Esophagus (tissue), 2 donors: Measurements from ENCODE around the gene EXOC6B. TPM values are rescaled to one million over a fixed set of nuclear protein-coding genes. Genes with fewer than 3 reads are reported as not detected.
A peak's percentile ranks its signal among the peaks of the same experiment; 100 is the strongest.

Experiments used
- H3K27ac ChIP-seq, 2 donors: one replicate each; pipeline ENCODE4 v1.5.1; 2013; ENCODE audit warnings: low read depth in 2 of 2, mild to moderate bottlenecking in 2 of 2, inconsistent platforms in 1 of 2, low read length in 1 of 2, moderate library complexity in 1 of 2
- H3K27me3 ChIP-seq, 2 donors: one replicate each; pipeline ENCODE4 v1.6.1; 2013; ENCODE audit warnings: low read length in 2 of 2, control low read depth in 1 of 2, mild to moderate bottlenecking in 1 of 2; ENCODE audit not compliant: insufficient read depth in 2 of 2, control insufficient read depth in 1 of 2
- H3K36me3 ChIP-seq, 2 donors: one replicate each; pipeline ENCODE4 v1.6.1; 2013; ENCODE audit warnings: low read length in 1 of 2; ENCODE audit not compliant: control insufficient read depth in 2 of 2, insufficient read depth in 2 of 2
- H3K4me1 ChIP-seq, 2 donors: one replicate each; pipeline ENCODE4 v1.6.1; 2013; ENCODE audit warnings: low read length in 1 of 2; ENCODE audit not compliant: control insufficient read depth in 2 of 2, insufficient read depth in 2 of 2
- H3K4me3 ChIP-seq, 2 donors: one replicate each; pipeline ENCODE4 v1.5.1; 2013; ENCODE audit warnings: low read length in 2 of 2, mild to moderate bottlenecking in 2 of 2, low read depth in 1 of 2, moderate library complexity in 1 of 2
- H3K9me3 ChIP-seq, 2 donors: one replicate each; pipeline ENCODE4 v1.6.1; 2013; ENCODE audit warnings: mild to moderate bottlenecking in 2 of 2, low read depth in 1 of 2, low read length in 1 of 2, moderate library complexity in 1 of 2; ENCODE audit not compliant: control insufficient read depth in 2 of 2, insufficient read depth in 1 of 2
- WGBS, 2 donors: extraction: QIAGEN DNeasy Blood & Tissue Kit; methylation state at CpG; one replicate each; pipeline ENCODE4 v1.1.7; 2013; 5-methylcytosine and 5-hydroxymethylcytosine counted together
- polyA plus RNA-seq, 2 donors: library from polyadenylated mRNA; stranded (reverse); fragments of 200-250 nt; gene quantifications; one replicate each; pipeline ENCODE4 v1.2.3, GENCODE V29; 2013
- donor health status: healthy with polysubstance abuse.
- donor health status: Bipolar disorder and iron deficiency.

Gene EXOC6B
- polyA plus RNA-seq, 2 donors: 6.0 to 8.4 TPM

GRCh38 chr2:72150861-72151356 is 674.9 kb downstream of the EXOC6B start:
- no peaks in the 10 kb centered on the region for H3K36me3 ChIP-seq
- H3K27ac ChIP-seq: no peak overlapping the region
- peaks cover 0 to 13% of the 10 kb centered on the region in 2 donors for H3K27me3 ChIP-seq
- H3K4me3 ChIP-seq: no peak overlapping the region
- no peaks in the 10 kb centered on the region for H3K9me3 ChIP-seq
- peaks cover 4 to 15% of the 10 kb centered on the region in 2 donors for H3K4me1 ChIP-seq
- WGBS, 2 donors: 68 to 75% methylated on average over 2 of the region's 2 CpGs

DNA sequence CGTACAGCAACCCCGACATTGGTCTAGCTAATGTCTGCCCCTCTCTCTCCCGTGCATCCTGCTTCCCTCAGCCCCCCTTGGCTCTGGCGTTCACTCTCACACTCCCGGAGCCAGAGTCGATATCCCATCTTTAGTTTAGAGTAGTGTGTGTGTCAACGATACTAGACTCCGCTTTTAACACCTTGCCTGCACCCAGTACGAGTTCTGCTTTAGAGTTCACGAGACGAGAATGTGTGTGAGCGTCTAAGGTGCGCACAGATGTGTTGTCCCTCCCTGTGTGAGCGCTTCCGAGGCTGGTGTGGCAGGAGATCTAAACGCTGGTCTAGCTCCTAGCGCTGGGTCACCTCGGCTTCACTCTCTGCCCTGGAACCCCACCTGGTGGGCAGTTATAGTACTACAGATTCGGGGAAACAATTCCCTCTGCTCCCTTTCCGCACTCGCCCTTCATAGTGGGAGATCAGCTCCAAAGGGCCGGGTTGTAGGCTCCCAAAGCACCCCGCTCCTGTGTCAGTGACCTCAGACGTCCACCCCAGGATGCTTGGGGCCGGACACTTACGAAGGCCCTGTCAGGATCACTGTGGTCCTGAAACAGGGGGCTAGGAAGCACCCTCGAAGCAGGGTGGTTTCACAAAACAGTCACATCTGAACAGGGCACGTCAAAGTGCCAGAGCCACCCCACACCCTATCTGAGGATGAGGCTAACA is 675.5 kb downstream of the EXOC6B start:
- Histone ChIP-seq H3K27ac (no peak overlapping the region), H3K4me3 (peak overlapping the region; percentile 38 to 62), H3K4me1 (peaks cover 4 to 15% of the 10 kb centered on the region in 2 donors), H3K27me3 (peaks cover 0 to 16% of the 10 kb centered on the region in 2 donors), H3K9me3 (no peaks in the 10 kb centered on the region), H3K36me3 (no peaks in the 10 kb centered on the region)
- WGBS, 2 donors: 4 to 6% methylated on average over 28 of the region's 28 CpGs

DNA sequence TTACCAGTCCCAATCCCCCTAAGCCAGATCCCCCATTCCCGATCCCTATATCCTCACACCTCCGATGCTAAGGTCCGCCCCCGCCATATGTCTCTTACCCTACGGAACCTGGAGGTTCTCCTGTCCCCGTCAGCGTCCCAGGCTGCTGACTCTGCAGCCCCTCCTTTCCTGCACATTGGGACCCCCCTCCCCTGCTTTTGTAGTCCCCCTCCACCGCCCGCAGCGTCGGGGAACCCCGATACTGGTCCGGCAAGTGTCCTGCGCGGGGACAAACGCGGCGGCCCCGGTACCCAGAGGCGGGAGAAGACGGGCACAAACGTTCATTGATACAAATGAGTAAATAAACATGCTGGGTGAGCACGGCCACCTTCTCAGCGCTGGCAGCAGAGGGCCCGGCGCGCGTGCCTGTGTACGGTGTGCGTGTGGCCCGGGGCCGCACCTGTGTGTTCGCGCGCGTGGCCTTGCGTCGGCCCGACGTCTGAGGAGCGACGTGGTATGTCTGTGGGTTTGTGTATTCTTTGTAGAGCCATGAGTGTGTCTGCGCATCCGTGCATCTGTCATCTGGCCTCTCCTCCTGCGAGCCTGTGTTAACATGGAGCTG is 676.2 kb downstream of the EXOC6B start:
- Histone ChIP-seq H3K27ac (no peak overlapping the region), H3K9me3 (no peaks in the 10 kb centered on the region), H3K27me3 (peaks cover 0 to 19% of the 10 kb centered on the region in 2 donors), H3K36me3 (no peaks in the 10 kb centered on the region), H3K4me3 (peak overlapping the region; percentile 38 to 62), H3K4me1 (peaks cover 4 to 15% of the 10 kb centered on the region in 2 donors)
- 2% methylated on average over 45 of the region's 45 CpGs for WGBS, 2 donors

DNA sequence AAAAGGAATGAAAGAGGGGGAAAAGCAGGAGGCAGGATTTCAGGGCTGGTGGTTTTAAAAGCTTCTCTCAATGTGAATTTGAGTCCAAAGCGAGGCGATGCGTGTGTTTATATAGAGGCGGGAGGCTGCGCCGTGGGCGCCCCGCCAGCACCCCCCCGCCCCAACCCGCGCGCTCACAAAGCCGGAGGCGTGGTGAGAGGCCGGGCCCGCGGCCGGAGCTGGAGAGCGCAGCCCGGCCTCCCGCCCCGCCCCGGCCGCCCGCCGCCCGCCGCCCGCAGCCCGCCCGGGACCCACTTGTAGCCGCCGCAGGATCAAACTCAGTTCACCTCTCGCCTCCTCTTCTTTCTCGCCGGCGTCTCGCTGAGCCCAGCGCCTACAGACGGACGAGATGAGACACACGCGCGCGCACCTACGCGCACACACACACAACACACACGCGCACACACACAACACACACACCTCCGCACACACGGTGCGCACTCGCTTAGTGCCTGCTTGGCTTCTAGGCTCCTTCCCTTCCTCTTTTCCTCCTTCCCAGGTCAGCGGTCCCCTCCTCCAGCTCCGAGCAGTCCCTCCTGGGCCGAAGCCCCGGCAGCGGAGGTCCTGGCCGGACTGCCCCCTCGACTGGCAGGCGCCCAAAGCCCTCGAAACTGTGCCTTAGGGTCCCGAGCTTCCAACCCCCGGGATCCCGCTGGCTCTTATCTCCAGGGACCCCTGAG is 676.8 kb downstream of the EXOC6B start:
- Histone ChIP-seq H3K36me3 (no peaks in the 10 kb centered on the region), H3K27me3 (peaks cover 0 to 19% of the 10 kb centered on the region in 2 donors), H3K27ac (no peak overlapping the region), H3K4me1 (peaks cover 6 to 15% of the 10 kb centered on the region in 2 donors), H3K4me3 (peak overlapping the region; percentile 38 to 62), H3K9me3 (no peaks in the 10 kb centered on the region)
- WGBS, 2 donors: 1% methylated on average over 29 to 65 of the region's 65 CpGs

- Histone ChIP-seq H3K27ac (no peak overlapping the region), H3K27me3 (peaks cover 4 to 19% of the 10 kb centered on the region in 2 donors), H3K36me3 (no peaks in the 10 kb centered on the region), H3K4me1 (peaks cover 6 to 20% of the 10 kb centered on the region in 2 donors), H3K9me3 (no peaks in the 10 kb centered on the region), H3K4me3 (peak overlapping the region; percentile 22 to 62)
- WGBS, 2 donors: 2% methylated on average over 44 to 68 of the region's 68 CpGs
These were observed 677.6 kb downstream of the EXOC6B start for GRCh38 chr2:72148003-72148836.

DNA sequence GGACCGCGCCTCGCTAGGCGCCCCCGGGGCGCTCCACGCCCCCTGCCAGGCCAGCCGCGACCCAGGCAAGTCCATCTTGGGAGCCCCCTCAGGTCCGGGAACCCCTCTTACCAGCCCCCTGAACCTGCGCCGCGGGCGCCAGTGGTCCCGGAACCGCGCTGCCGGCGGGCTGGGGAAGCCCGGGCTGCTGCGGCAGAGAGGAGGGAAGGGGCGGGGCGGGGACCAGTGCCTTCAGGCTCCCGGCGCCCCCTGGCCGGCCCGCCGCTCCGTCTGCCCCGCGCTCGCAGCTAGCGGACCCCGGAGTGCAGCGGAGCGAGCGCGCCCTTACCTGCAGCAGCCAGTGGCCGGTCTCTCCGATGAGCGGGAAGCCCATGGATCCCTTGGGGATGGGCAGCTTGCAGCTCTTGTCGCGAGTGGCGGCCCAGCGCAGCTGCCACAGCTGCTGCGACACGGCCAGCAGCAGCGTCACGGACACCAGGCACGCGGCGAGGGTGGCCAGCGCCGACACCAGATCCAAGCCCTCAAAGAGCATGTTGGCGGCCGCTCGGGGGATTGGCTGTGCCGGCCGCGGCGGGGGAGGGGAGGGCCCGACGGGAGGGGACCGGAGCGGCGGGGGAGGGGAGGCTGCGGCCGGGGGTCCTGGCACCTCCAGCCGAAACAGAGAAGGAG is 678.4 kb downstream of the EXOC6B start, which contains the start of gene CYP26B1:
Gene CYP26B1 (minus strand): TSS at position 560 of the 669 bp plus-strand sequence. CDS start 28 bp downstream, at position 532.
- H3K27ac ChIP-seq: no peak within 1 kb of the TSS
- 3% methylated on average over 58 to 69 of the region's 69 CpGs for WGBS, 2 donors

GRCh38 chr2:72146347-72147302 is 679.2 kb downstream of the EXOC6B start:
- 5 to 7% methylated on average over 57 to 58 of the region's 58 CpGs for WGBS, 2 donors
- peaks cover 4 to 19% of the 10 kb centered on the region in 2 donors for H3K27me3 ChIP-seq
- H3K27ac ChIP-seq: no peak overlapping the region
- peaks cover 6 to 24% of the 10 kb centered on the region in 2 donors for H3K4me1 ChIP-seq
- peak overlapping the region; percentile 40 to 62 for H3K4me3 ChIP-seq
- no peaks in the 10 kb centered on the region for H3K36me3 ChIP-seq
- no peaks in the 10 kb centered on the region for H3K9me3 ChIP-seq

More for the DNA sequence above, 678.4 kb downstream of the EXOC6B start, which contains the start of gene CYP26B1:
- H3K27me3 ChIP-seq: peaks cover 4 to 19% of the 10 kb centered on the region in 2 donors
- H3K36me3 ChIP-seq: no peaks in the 10 kb centered on the region
- peaks cover 6 to 24% of the 10 kb centered on the region in 2 donors for H3K4me1 ChIP-seq
- no peaks in the 10 kb centered on the region for H3K9me3 ChIP-seq
- H3K4me3 ChIP-seq: peak within 1 kb of the TSS; percentile 40 to 62
